CD4-positive, alpha-beta T cell treated with Interleukin-21 for 1 hour (primary cell): ENCODE results near the gene WFDC10B.
"Not testable (repeated sequence)": the region's sequence is repeated elsewhere in the genome, so short reads cannot be mapped to it uniquely, and the experiment has no call there.

ENCODE experiments used
- DNase-seq: peaks from one replicate; pipeline ENCODE4 v3.0.0-alpha.2; 2020

WFDC10B gene

DNA sequence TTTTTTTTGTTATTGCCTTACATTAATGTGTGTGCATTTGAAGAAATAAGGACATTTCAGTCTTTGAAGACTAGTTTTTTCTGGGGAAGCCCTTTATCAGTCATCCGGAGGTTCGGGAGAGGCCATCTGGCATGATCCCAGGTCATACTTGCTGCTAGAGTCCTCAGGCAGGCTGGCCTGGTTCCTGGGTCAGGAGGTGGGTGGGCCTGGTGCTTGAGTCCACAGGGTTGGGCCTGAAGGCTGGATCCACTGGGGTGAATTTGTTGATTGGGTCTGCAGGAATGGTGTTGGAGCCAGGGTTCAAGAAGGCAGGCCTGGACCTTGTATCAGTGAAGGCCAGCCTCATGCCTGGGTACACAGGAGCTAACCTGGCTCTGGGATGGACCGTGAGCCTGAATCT is 57.9 kb downstream of the WFDC10B start:
- DNase-seq, result no peak

DNA sequence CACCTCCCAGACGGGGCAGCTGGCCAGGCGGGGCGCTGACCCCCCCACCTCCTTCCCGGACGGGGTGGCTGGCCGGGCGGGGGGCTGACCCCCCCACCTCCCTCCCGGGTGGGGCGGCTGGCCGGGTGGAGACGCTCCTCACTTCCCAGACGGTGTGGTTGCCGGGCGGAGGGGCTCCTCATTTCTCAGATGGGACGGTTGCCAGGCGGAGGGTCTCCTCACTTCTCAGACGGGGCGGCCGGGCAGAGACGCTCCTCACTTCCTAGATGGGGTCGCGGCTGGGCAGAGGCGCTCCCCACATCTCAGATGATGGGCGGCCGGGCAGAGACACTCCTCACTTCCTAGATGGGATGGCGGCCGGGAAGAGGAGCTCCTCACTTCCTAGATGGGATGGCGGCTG is 59.0 kb downstream of the WFDC10B start:
- DNase-seq, result not testable (repeated sequence)

GRCh38 chr20:45641076-45641475 is 63.7 kb downstream of the WFDC10B start:
- DNase-seq, result not testable (repeated sequence)

DNA sequence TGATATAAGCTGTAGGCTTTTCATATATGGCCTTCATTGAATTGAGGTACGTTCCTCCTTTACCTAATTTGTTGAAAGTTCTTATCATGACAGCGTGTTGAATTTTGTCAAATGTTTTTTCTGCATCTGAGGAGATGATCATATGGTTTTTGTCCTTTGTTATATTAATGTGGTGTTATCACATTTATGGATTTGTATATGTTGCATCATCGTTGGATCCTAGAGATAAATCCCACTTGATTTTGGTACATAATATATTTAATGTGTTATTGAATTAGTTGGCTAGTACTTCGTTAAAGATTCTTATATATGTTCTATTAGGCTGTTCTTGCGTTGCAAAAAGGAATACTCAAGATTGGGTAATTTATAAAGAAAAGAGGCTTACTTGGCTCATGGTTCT is 65.1 kb downstream of the WFDC10B start:
- DNase-seq, result no peak

DNA sequence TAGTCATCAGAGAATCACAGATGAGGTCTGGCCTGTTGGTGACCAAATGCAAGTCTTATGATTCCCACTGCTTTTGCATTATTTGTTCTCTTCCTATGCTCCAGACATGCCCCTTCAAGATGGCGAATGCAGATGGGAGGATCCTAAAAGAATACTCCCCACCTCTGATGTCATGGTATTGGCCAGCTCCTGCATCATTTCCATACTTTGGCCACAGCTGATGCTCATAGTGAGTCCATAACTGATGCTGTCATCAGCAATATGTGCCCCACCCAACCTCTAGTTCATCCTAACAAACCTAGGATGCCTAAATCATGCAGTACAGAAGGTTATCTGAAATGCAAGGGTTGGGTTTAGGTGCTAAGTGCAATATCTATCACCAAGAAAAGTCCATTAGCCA is 68.3 kb downstream of the WFDC10B start:
- DNase-seq, result no peak
